Right ventricle myocardium inferior (tissue), 1 donor: ENCODE data around the gene NT5DC2. TPM values are rescaled to one million over a fixed set of nuclear protein-coding genes. Genes with fewer than 3 reads are reported as not detected.
A peak's percentile ranks its signal among the peaks of the same experiment; 100 is the strongest.

ENCODE experiments used
- ATAC-seq: fragments of 200-7000 bp; cut with Tn5 transposase; one replicate; pipeline ENCODE4 v1.9.1; 2020; ENCODE audit warnings: mild to moderate bottlenecking, moderate library complexity
- DNase-seq: peaks from one replicate; pipeline ENCODE4 v3.0.0; 2021; ENCODE audit errors: missing footprints
- intact Hi-C: fragments of 100-400 bp; cut with DNase I; formaldehyde crosslinking; loops from one replicate; pipeline ENCODE4 v1.11.0; 2022
- long read RNA-seq: library from polyadenylated mRNA; unstranded; transcript quantifications from one replicate; pipeline ENCODE4 v2.0.0, GENCODE V29; 2021
- total RNA-seq: library from RNA; stranded (reverse); fragmentation: NEBNext Ultra II Directional; extraction: Animal tissue kit (Norgen Biotek cat#: 25700); gene quantifications from one replicate; pipeline ENCODE4 v1.2.1, GENCODE V29; 2021
- donor health status: DM: no; HTN: yes; CAD: no; lungs with severe emphysema.

NT5DC2 gene
- 105 TPM for total RNA-seq
- long read RNA-seq, transcript NT5DC2-202 (14 exons, 1,795 nt) = major isoform, 111 of 160 reads
- long read RNA-seq, partial matches to known transcripts = 26 of 160 reads
- long read RNA-seq, other reads (novel, unspliced or antisense) = 19 of 160 reads

- ATAC-seq (peak; percentile 29), DNase-seq (peak; percentile 85)
- intact Hi-C loops = no loop called here
These were observed at the start of gene NT5DC2 for GRCh38 chr3:52533623-52534280. Gene NT5DC2 (minus strand): TSS chr3:52533857. CDS start chr3:52533737, 120 bp downstream.

GRCh38 chr3:52574056-52574965, 40.7 kb upstream of the NT5DC2 start:
- DNase-seq (no peak), ATAC-seq (no peak)
- intact Hi-C loops = no loop called here

GRCh38 chr3:52572221-52572620, 38.6 kb upstream of the NT5DC2 start:
- ATAC-seq (no peak), DNase-seq (no peak)
- intact Hi-C loops = no loop called here

- DNase-seq (no peak), ATAC-seq (no peak)
- intact Hi-C loops = no loop called here
These were observed 36.4 kb upstream of the NT5DC2 start for GRCh38 chr3:52570076-52570475.

GRCh38 chr3:52568069-52568468, 34.4 kb upstream of the NT5DC2 start:
- intact Hi-C loops = no loop called here
- ATAC-seq = no peak
- DNase-seq = no peak

GRCh38 chr3:52563984-52564383, 30.3 kb upstream of the NT5DC2 start:
- no peak for ATAC-seq
- no peak for DNase-seq
- intact Hi-C loops = no loop called here

GRCh38 chr3:52561028-52561747, 27.5 kb upstream of the NT5DC2 start:
- peak; percentile 23 for ATAC-seq
- intact Hi-C loops = no loop called here
- DNase-seq = no peak

- DNase-seq (no peak), ATAC-seq (no peak)
- intact Hi-C loops = no loop called here
These were observed 24.8 kb upstream of the NT5DC2 start for GRCh38 chr3:52558436-52558835.

GRCh38 chr3:52557011-52557960, 23.6 kb upstream of the NT5DC2 start:
- ATAC-seq = no peak
- no peak for DNase-seq
- intact Hi-C loops = no loop called here

GRCh38 chr3:52555056-52555455, 21.4 kb upstream of the NT5DC2 start:
- intact Hi-C loops = no loop called here
- DNase-seq (no peak), ATAC-seq (no peak)

- intact Hi-C loops = no loop called here
- DNase-seq = no peak
- no peak for ATAC-seq
These were observed 20.5 kb upstream of the NT5DC2 start for GRCh38 chr3:52554026-52554755.

- ATAC-seq = no peak
- intact Hi-C loops = no loop called here
These were observed 18.4 kb upstream of the NT5DC2 start for GRCh38 chr3:52552089-52552488.

GRCh38 chr3:52551118-52551517, 17.5 kb upstream of the NT5DC2 start:
- ATAC-seq (no peak), DNase-seq (no peak)
- intact Hi-C loops = no loop called here

More at GRCh38 chr3:52552089-52552488, 18.4 kb upstream of the NT5DC2 start:
- DNase-seq = no peak

- DNase-seq (no peak), ATAC-seq (no peak)
- intact Hi-C loops = no loop called here
These were observed 13.5 kb upstream of the NT5DC2 start for GRCh38 chr3:52547143-52547542.

GRCh38 chr3:52546111-52546901, 12.6 kb upstream of the NT5DC2 start:
- DNase-seq (no peak), ATAC-seq (no peak)
- intact Hi-C loops = no loop called here

- intact Hi-C loops = no loop called here
- DNase-seq = no peak
- ATAC-seq = no peak
These were observed 11.3 kb upstream of the NT5DC2 start for GRCh38 chr3:52544937-52545336.

- intact Hi-C loops = no loop called here
- ATAC-seq (no peak), DNase-seq (no peak)
These were observed 7.4 kb upstream of the NT5DC2 start for GRCh38 chr3:52541050-52541449.
